Thyroid gland (tissue), 4 donors: ENCODE data around the gene NR2C1. TPM values are rescaled to one million over a fixed set of nuclear protein-coding genes. Genes with fewer than 3 reads are reported as not detected.

ENCODE experiments used
- DNase-seq, 2 donors: peaks; one replicate each; pipeline ENCODE4 v3.0.0-alpha.2; 2019
- H3K27ac ChIP-seq, 3 donors: fragments of 200-600 bp; sonication (generic); 1 replicate in 2 of 3; 2 replicates in 1 of 3; pipeline ENCODE4 v1.5.1; 2016 to 2019; ENCODE audit warnings: mild to moderate bottlenecking in 1 of 3, moderate library complexity in 1 of 3
- H3K27me3 ChIP-seq: fragments of 200-600 bp; sonication (generic); one replicate; pipeline ENCODE4 v1.5.1; 2019
- H3K36me3 ChIP-seq, 2 donors: fragments of 200-600 bp; sonication (generic); one replicate each; pipeline ENCODE4 v1.5.1; 2016 to 2019
- H3K4me1 ChIP-seq, 2 donors: fragments of 200-600 bp; sonication (generic); one replicate each; pipeline ENCODE4 v1.5.1; 2017 to 2019
- H3K4me3 ChIP-seq, 3 donors: fragments of 200-600 bp; sonication (generic); replicated peaks in 1 of 3; 1 replicate in 2 of 3; 2 replicates in 1 of 3; pipeline ENCODE4 v1.5.1; 2016; ENCODE audit warnings: mild to moderate bottlenecking in 1 of 3
- H3K9me3 ChIP-seq: fragments of 200-600 bp; sonication (generic); one replicate; pipeline ENCODE4 v1.5.1; 2017
- CTCF ChIP-seq, 6 experiments: fragments of 200-600 bp in 3 of 6; fragments of 450-650 bp in 3 of 6; sonication (generic) in 3 of 6; IDR thresholded peaks; one replicate each; pipeline ENCODE4 v1.5.1; 2016 to 2019; ENCODE audit warnings: antibody characterized with exemption in 6 of 6, mild to moderate bottlenecking in 2 of 6, inconsistent platforms in 1 of 6, moderate library complexity in 1 of 6
- POLR2A ChIP-seq, 2 donors: fragments of 450-650 bp; IDR thresholded peaks; one replicate each; pipeline ENCODE4 v1.6.1; 2017; ENCODE audit warnings: antibody characterized with exemption in 2 of 2, mild to moderate bottlenecking in 2 of 2, moderate library complexity in 1 of 2
- WGBS, 2 donors: methylation state at CpG; one replicate each; pipeline ENCODE4 v1.1.5; 2017; 5-methylcytosine and 5-hydroxymethylcytosine counted together
- intact Hi-C: fragments of 100-400 bp; cut with DNase I; formaldehyde crosslinking; loops from one replicate; pipeline ENCODE4 v1.15.1; 2023
- total RNA-seq, 4 donors: library from RNA; depleted of rRNA; stranded (reverse); fragments of >200 nt; gene quantifications; one replicate each; pipeline ENCODE4 v1.2.3, GENCODE V29; 2016

NR2C1 gene
- total RNA-seq, 4 donors from 2014 or later: 69.6 to 248 (median 103) TPM

- WGBS, 2 donors: 91 to 93% methylated on average over 2 of the region's 2 CpGs
- Histone ChIP-seq H3K4me3 (no peak overlapping the region), H3K27ac (no peak overlapping the region), H3K4me1 (no peaks in the 10 kb centered on the region), H3K36me3 (peaks cover 0 to 7% of the 10 kb centered on the region in 2 donors), H3K9me3 (no peaks in the 10 kb centered on the region), H3K27me3 (no peaks in the 10 kb centered on the region)
- intact Hi-C loops: no loop called here
- no peak for DNase-seq
- TF ChIP-seq POLR2A (IDR thresholded peaks at IDR 0.05) (no peak), CTCF (IDR thresholded peaks at IDR 0.05) (no peak)
These were observed 35.5 kb downstream of the NR2C1 start for GRCh38 chr12:95037906-95038305.

- Histone ChIP-seq H3K27me3 (no peaks in the 10 kb centered on the region), H3K9me3 (no peaks in the 10 kb centered on the region), H3K27ac (no peak overlapping the region), H3K4me3 (no peak overlapping the region), H3K4me1 (no peaks in the 10 kb centered on the region), H3K36me3 (peaks cover 0 to 9% of the 10 kb centered on the region in 2 donors)
- intact Hi-C loops: no loop called here
- TF ChIP-seq POLR2A (IDR thresholded peaks at IDR 0.05): no peak
- no peak for TF ChIP-seq CTCF (IDR thresholded peaks at IDR 0.05)
- DNase-seq: no peak
- 100% methylated on average over 1 of the region's 1 CpG for WGBS, 2 donors
These were observed 38.7 kb downstream of the NR2C1 start for GRCh38 chr12:95034750-95035149.

GRCh38 chr12:95022477-95022876 lies 50.9 kb downstream of the NR2C1 start:
- Histone ChIP-seq H3K4me3 (no peak overlapping the region), H3K4me1 (no peaks in the 10 kb centered on the region), H3K27me3 (no peaks in the 10 kb centered on the region), H3K36me3 (peaks cover 3 to 12% of the 10 kb centered on the region in 2 donors), H3K9me3 (no peaks in the 10 kb centered on the region), H3K27ac (no peak overlapping the region)
- DNase-seq: peak in 1 of 2 donors; percentile 9
- TF ChIP-seq CTCF (IDR thresholded peaks at IDR 0.05) (no peak), POLR2A (IDR thresholded peaks at IDR 0.05) (no peak)
- intact Hi-C loops: no loop called here
- 78 to 82% methylated on average over 2 of the region's 2 CpGs for WGBS, 2 donors

- Histone ChIP-seq H3K9me3 (no peaks in the 10 kb centered on the region), H3K4me1 (no peaks in the 10 kb centered on the region), H3K27me3 (no peaks in the 10 kb centered on the region), H3K36me3 (peaks cover 0 to 3% of the 10 kb centered on the region in 2 donors), H3K27ac (no peak overlapping the region), H3K4me3 (no peak overlapping the region)
- 24 to 25% methylated on average over 1 of the region's 1 CpG for WGBS, 2 donors
- TF ChIP-seq CTCF (IDR thresholded peaks at IDR 0.05) (no peak), POLR2A (IDR thresholded peaks at IDR 0.05) (no peak)
- no peak for DNase-seq
- intact Hi-C loops: no loop called here
These were observed 55.9 kb downstream of the NR2C1 start for GRCh38 chr12:95017482-95017881.

GRCh38 chr12:95016120-95016519 lies 57.3 kb downstream of the NR2C1 start:
- Histone ChIP-seq H3K27ac (no peak overlapping the region), H3K4me1 (no peaks in the 10 kb centered on the region), H3K9me3 (no peaks in the 10 kb centered on the region), H3K27me3 (no peaks in the 10 kb centered on the region), H3K4me3 (no peak overlapping the region), H3K36me3 (peaks cover 0 to 3% of the 10 kb centered on the region in 2 donors)
- TF ChIP-seq POLR2A (IDR thresholded peaks at IDR 0.05): no peak
- TF ChIP-seq CTCF (IDR thresholded peaks at IDR 0.05): no peak
- intact Hi-C loops: no loop called here
- DNase-seq: no peak
- 99 to 100% methylated on average over 2 of the region's 2 CpGs for WGBS, 2 donors
